CD8-positive, alpha-beta memory T cell (primary cell): ENCODE measurements around the gene KCNS3. TPM values are rescaled to one million over a fixed set of nuclear protein-coding genes. Genes with fewer than 3 reads are reported as not detected.

Experiments used
- CTCF ChIA-PET: fragments of 350-600 bp; sonication (Branson Sonifier 250); formaldehyde crosslinking; loops from one replicate; lab custom pipeline; 2021; ENCODE audit warnings: antibody characterized with exemption; lab: Charles Lee
- POLR2A ChIA-PET: fragments of 350-600 bp; sonication (Branson Sonifier 250); formaldehyde crosslinking; loops from one replicate; lab custom pipeline; 2021; ENCODE audit warnings: antibody characterized with exemption; lab: Charles Lee
- DNase-seq, 5 donors: peaks; one replicate each; pipeline versions ENCODE4 v3.0.0 to v3.0.0-alpha.2; 2020 to 2022; ENCODE audit warnings: mixed read lengths in 1 of 5
- H3K27ac ChIP-seq: one replicate; pipeline ENCODE4 v1.7.0; 2013; ENCODE audit warnings: low read depth, mild to moderate bottlenecking, low read length, moderate library complexity
- H3K27me3 ChIP-seq: 2 replicates; pipeline ENCODE4 v1.7.0; 2013; ENCODE audit warnings: low read length, mild to moderate bottlenecking; ENCODE audit not compliant: insufficient read depth, poor library complexity, severe bottlenecking
- H3K36me3 ChIP-seq: 2 replicates; pipeline ENCODE4 v1.7.0; 2013; ENCODE audit warnings: mild to moderate bottlenecking, low read length, moderate library complexity; ENCODE audit not compliant: insufficient read depth
- H3K4me1 ChIP-seq: 2 replicates; pipeline ENCODE4 v1.7.0; 2013; ENCODE audit warnings: mild to moderate bottlenecking, low read length, moderate library complexity; ENCODE audit not compliant: insufficient read depth
- H3K4me3 ChIP-seq: 2 replicates; pipeline ENCODE4 v1.7.0; 2013; ENCODE audit warnings: mild to moderate bottlenecking, low read length
- H3K9me3 ChIP-seq: 2 replicates; pipeline ENCODE4 v1.7.0; 2013; ENCODE audit warnings: mild to moderate bottlenecking, low read length
- H3K27ac Mint-ChIP-seq, 8 donors: one replicate each; pipeline ENCODE4 v1.8.0; 2020 to 2021; ENCODE audit warnings: mixed read lengths in 8 of 8, mild to moderate bottlenecking in 6 of 8, inconsistent platforms in 3 of 8, moderate library complexity in 3 of 8
- H3K27me3 Mint-ChIP-seq, 2 donors: one replicate each; pipeline ENCODE4 v1.8.0; 2020 to 2021; ENCODE audit warnings: mixed read lengths in 2 of 2, mild to moderate bottlenecking in 1 of 2, moderate library complexity in 1 of 2
- H3K36me3 Mint-ChIP-seq, 3 donors: one replicate each; pipeline ENCODE4 v1.8.0; 2020 to 2021; ENCODE audit warnings: mixed read lengths in 3 of 3, inconsistent platforms in 1 of 3, mild to moderate bottlenecking in 1 of 3
- H3K4me1 Mint-ChIP-seq, 3 donors: one replicate each; pipeline ENCODE4 v1.8.0; 2020 to 2021; ENCODE audit warnings: mixed read lengths in 3 of 3, inconsistent platforms in 1 of 3, mild to moderate bottlenecking in 1 of 3
- H3K4me3 Mint-ChIP-seq, 7 donors: one replicate each; pipeline ENCODE4 v1.8.0; 2020 to 2021; ENCODE audit warnings: mixed read lengths in 7 of 7, mild to moderate bottlenecking in 6 of 7, moderate library complexity in 4 of 7, inconsistent platforms in 2 of 7
- H3K9me3 Mint-ChIP-seq, 5 donors: one replicate each; pipeline ENCODE4 v1.8.0; 2020 to 2022; ENCODE audit warnings: mixed read lengths in 5 of 5, mild to moderate bottlenecking in 3 of 5, moderate library complexity in 2 of 5, inconsistent platforms in 1 of 5
- polyA plus RNA-seq: library from polyadenylated mRNA; unstranded; fragments of 300-500 nt; fragmentation: Illumina TruSeq; gene quantifications from one replicate; pipeline ENCODE4 v1.2.3, GENCODE V29; 2021
- total RNA-seq, 2 experiments: library from RNA; stranded (reverse); gene quantifications; one replicate each; pipeline ENCODE4 v1.2.3, GENCODE V29; 2021

KCNS3 gene
- total and polyA plus RNA-seq, 3 experiments from 2014 or later, result not detected

DNA sequence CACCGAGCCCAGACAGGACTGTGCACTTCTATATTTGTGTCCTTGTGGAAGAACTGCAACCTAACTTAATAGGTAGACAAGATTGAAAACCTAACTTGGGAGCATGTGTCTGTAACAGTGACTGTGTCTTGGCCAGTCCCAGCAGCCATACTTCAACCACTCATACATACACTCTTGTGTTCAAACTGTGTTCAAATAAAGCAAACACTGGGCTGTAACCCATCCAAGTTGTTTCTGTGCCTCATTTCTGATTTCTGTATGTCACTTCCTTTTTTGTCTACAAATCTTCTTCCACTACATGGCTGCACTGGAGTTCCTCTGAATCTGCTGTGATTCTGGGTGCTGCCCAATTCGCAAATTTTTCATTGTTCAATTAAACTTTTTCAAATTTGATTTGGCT, 31.2 kb upstream of the KCNS3 start:
- Histone ChIP-seq H3K4me1 (no peaks in the 10 kb centered on the region), H3K9me3 (no peaks in the 10 kb centered on the region), H3K27me3 (no peaks in the 10 kb centered on the region), H3K36me3 (no peaks in the 10 kb centered on the region), H3K4me3 (no peak overlapping the region), H3K27ac (no peak overlapping the region)
- POLR2A ChIA-PET, result no interaction called here
- Mint-ChIP-seq H3K27me3 (peaks cover 3 to 4% of the 10 kb centered on the region in 2 donors), H3K27ac (no peak overlapping the region), H3K4me1 (no peaks in the 10 kb centered on the region), H3K36me3 (no peaks in the 10 kb centered on the region), H3K9me3 (peaks cover 0 to 1% (median 0%) of the 10 kb centered on the region in 5 donors), H3K4me3 (no peak overlapping the region)
- CTCF ChIA-PET, result no interaction called here
- no peak for DNase-seq

DNA sequence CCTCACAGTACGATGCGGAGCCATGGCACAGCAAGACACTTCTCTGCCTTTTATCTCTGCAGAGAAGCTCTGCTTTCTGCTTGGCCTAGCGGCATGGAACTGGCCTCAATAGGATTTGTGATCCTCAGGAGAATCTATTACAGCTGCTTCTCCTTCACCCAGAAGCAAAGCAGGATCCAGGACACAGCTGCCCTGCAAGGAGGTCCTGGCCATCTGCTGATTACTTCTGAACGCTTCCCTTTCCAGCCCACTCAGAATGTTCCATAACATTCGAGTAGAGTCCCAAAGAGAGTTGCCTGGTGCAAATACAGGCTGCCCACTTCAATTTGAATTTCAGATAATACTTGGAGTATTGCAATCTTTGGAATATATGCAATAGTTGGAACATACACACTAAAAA, 29.2 kb upstream of the KCNS3 start:
- H3K36me3 Mint-ChIP-seq, result no peaks in the 10 kb centered on the region
- CTCF ChIA-PET, result no interaction called here
- Histone ChIP-seq H3K36me3 (no peaks in the 10 kb centered on the region), H3K27ac (no peak overlapping the region), H3K4me3 (no peak overlapping the region), H3K27me3 (no peaks in the 10 kb centered on the region), H3K4me1 (no peaks in the 10 kb centered on the region), H3K9me3 (no peaks in the 10 kb centered on the region)
- H3K9me3 Mint-ChIP-seq, result no peaks in the 10 kb centered on the region
- H3K4me1 Mint-ChIP-seq, result no peaks in the 10 kb centered on the region
- H3K4me3 Mint-ChIP-seq, result no peak overlapping the region
- H3K27me3 Mint-ChIP-seq, result peaks cover 1 to 6% of the 10 kb centered on the region in 2 donors
- POLR2A ChIA-PET, result no interaction called here
- H3K27ac Mint-ChIP-seq, result no peak overlapping the region
- no peak for DNase-seq

DNA sequence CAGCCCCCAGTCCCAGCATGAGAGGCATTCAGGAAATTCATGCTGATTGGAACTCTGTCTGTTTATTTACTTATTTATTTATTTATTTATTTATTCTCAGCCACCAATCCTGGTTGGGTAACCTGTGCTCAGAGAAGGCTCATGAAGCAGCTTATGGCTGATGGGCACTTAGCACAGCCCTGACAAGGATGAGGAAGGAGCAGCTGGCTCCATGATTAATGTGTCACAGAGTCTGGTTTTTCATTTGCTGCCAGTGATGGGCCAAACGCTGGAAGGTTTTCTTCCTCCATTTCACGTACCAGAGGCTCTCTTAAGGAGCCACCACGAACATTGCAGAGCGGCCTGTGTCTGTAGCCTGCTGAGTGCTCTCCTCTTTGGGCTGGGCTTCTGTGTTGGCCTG, 28.3 kb upstream of the KCNS3 start:
- H3K27ac ChIP-seq, result no peak overlapping the region
- H3K27me3 Mint-ChIP-seq, result peaks cover 1 to 12% of the 10 kb centered on the region in 2 donors
- no peaks in the 10 kb centered on the region for H3K36me3 Mint-ChIP-seq
- no peak overlapping the region for H3K27ac Mint-ChIP-seq
- ChIA-PET POLR2A (no interaction called here), CTCF (no interaction called here)
- H3K4me3 Mint-ChIP-seq, result no peak overlapping the region
- DNase-seq, result no peak
- no peaks in the 10 kb centered on the region for H3K27me3 ChIP-seq
- no peaks in the 10 kb centered on the region for H3K4me1 ChIP-seq
- no peak overlapping the region for H3K4me3 ChIP-seq
- no peaks in the 10 kb centered on the region for H3K9me3 Mint-ChIP-seq
- no peaks in the 10 kb centered on the region for H3K36me3 ChIP-seq
- no peaks in the 10 kb centered on the region for H3K4me1 Mint-ChIP-seq
- H3K9me3 ChIP-seq, result no peaks in the 10 kb centered on the region

DNA sequence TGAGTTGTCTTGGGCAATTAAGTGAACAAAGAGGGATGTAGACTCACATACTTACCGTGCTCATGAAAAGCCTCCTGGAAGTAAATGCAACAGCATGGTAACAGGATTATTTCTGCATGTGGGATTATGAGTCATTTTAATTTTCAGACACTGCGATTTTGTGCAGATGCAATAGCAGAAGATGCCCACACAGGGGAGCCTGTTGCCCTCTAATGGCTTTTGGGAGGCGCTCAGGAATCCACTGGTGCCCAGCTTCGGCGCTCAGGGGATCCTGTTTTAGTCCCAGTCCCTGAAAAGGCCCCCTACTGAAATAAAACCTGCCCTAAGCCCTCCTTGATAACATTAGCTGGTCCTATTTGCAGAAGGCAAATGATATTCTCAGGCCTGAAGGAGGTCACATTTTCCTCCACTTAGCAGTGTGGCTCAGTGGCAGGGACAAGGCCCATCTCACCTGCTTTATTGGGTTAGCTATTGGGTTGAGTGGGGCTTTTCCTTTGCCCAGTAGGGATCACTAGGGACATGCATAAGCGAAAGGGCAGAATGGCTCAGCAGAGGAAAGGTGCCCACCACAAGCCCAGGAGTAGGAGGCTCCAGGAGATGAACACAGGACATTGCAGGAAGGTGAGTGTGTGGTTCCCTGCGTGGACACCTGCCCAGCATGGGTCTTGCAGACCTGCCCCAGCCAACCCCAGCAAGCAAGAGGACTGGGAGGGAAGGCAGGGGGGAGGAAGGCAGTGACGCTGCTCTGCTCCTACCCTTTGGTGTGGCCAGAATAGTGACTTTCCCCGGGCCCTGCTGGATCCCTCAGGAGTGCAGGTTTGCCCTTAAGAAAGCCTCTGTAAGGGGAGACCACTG, 26.5 kb upstream of the KCNS3 start:
- Histone ChIP-seq H3K4me1 (no peaks in the 10 kb centered on the region), H3K27me3 (no peaks in the 10 kb centered on the region), H3K36me3 (no peaks in the 10 kb centered on the region), H3K27ac (no peak overlapping the region), H3K9me3 (no peaks in the 10 kb centered on the region), H3K4me3 (no peak overlapping the region)
- no peak for DNase-seq
- no peak overlapping the region for H3K27ac Mint-ChIP-seq
- CTCF ChIA-PET, result no interaction called here
- POLR2A ChIA-PET, result no interaction called here
- H3K9me3 Mint-ChIP-seq, result peaks cover 0 to 3% (median 0%) of the 10 kb centered on the region in 5 donors
- H3K4me3 Mint-ChIP-seq, result no peak overlapping the region
- no peaks in the 10 kb centered on the region for H3K4me1 Mint-ChIP-seq
- peaks cover 4 to 21% of the 10 kb centered on the region in 2 donors for H3K27me3 Mint-ChIP-seq
- H3K36me3 Mint-ChIP-seq, result no peaks in the 10 kb centered on the region

DNA sequence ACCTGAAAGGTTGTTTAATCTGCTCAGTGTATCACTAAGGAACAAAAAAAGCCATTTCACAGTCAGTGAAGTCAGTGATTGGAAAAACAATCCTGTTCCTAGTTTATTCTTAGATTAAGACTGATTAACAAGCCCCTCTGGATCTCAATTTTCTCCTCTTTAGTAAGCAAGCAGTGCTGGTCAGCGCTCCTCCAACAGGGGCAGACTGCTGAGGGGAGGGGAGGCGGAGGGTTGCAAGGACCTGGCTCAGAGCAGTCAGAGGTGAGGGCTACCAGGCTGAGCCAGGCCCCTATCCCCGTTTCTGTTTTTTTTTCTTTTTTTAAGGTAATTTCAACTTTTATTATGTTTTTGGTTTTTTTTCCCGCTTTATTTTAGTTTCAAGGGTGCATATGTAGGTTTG, 24.7 kb upstream of the KCNS3 start:
- no peak for DNase-seq
- Histone ChIP-seq H3K36me3 (no peaks in the 10 kb centered on the region), H3K4me3 (no peak overlapping the region), H3K9me3 (no peaks in the 10 kb centered on the region), H3K27ac (no peak overlapping the region), H3K27me3 (no peaks in the 10 kb centered on the region), H3K4me1 (no peaks in the 10 kb centered on the region)
- ChIA-PET POLR2A (no interaction called here), CTCF (no interaction called here)
- Mint-ChIP-seq H3K27me3 (peaks cover 12 to 29% of the 10 kb centered on the region in 2 donors), H3K36me3 (no peaks in the 10 kb centered on the region), H3K27ac (no peak overlapping the region), H3K9me3 (peaks cover 0 to 3% (median 0%) of the 10 kb centered on the region in 5 donors), H3K4me3 (no peak overlapping the region), H3K4me1 (no peaks in the 10 kb centered on the region)

DNA sequence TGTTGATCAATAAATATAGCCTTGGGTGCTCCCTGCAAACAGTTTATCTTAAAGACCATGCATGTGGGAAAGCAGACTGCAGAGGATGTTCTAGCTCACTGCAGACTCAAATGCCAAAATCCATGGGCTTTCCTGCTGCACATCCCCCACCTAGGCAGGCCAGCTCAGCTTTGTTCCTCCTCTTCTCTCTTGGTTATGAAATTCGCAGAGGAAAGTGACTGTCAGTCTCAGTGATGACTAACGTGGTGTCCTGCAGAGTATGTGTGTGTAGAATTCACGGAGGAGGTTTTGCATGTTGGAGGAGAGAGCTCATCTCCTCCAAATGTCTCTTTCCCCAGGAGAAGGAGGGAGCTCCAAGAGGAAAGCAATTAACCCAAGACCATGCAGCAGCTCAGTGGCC, 21.4 kb upstream of the KCNS3 start:
- H3K4me3 ChIP-seq, result no peak overlapping the region
- ChIA-PET POLR2A (no interaction called here), CTCF (no interaction called here)
- Mint-ChIP-seq H3K9me3 (peaks cover 0 to 3% (median 0%) of the 10 kb centered on the region in 5 donors), H3K27ac (no peak overlapping the region), H3K4me1 (no peaks in the 10 kb centered on the region), H3K27me3 (peaks cover 13 to 45% of the 10 kb centered on the region in 2 donors), H3K4me3 (no peak overlapping the region), H3K36me3 (no peaks in the 10 kb centered on the region)
- no peaks in the 10 kb centered on the region for H3K27me3 ChIP-seq
- no peak for DNase-seq
- H3K36me3 ChIP-seq, result no peaks in the 10 kb centered on the region
- no peaks in the 10 kb centered on the region for H3K4me1 ChIP-seq
- no peaks in the 10 kb centered on the region for H3K9me3 ChIP-seq
- no peak overlapping the region for H3K27ac ChIP-seq

DNA sequence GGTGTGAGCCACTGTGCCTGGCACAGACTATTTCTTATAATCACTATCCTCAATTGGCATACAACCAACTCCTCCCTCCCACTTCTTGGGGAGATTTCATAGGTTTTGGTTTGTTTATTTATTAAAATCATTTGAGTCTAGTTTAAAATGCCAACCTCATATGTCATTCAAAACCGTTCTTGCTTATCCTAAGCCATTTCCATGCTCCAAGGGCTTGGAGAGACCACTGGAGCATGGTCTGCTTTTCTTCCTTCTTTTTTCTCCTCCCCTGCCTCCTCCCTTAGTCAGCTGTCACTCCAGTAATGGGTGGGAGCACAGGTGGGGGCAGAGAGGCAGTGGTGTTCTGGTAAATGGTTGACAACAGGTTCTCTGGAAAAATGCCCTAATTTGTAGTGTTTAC, 20.4 kb upstream of the KCNS3 start:
- Histone ChIP-seq H3K27ac (no peak overlapping the region), H3K36me3 (no peaks in the 10 kb centered on the region), H3K27me3 (no peaks in the 10 kb centered on the region), H3K4me1 (no peaks in the 10 kb centered on the region), H3K9me3 (no peaks in the 10 kb centered on the region), H3K4me3 (no peak overlapping the region)
- no peak for DNase-seq
- H3K4me3 Mint-ChIP-seq, result no peak overlapping the region
- peaks cover 0 to 3% (median 0%) of the 10 kb centered on the region in 5 donors for H3K9me3 Mint-ChIP-seq
- H3K27me3 Mint-ChIP-seq, result peaks cover 13 to 51% of the 10 kb centered on the region in 2 donors
- no peak overlapping the region for H3K27ac Mint-ChIP-seq
- H3K4me1 Mint-ChIP-seq, result no peaks in the 10 kb centered on the region
- ChIA-PET CTCF (no interaction called here), POLR2A (no interaction called here)
- H3K36me3 Mint-ChIP-seq, result no peaks in the 10 kb centered on the region

DNA sequence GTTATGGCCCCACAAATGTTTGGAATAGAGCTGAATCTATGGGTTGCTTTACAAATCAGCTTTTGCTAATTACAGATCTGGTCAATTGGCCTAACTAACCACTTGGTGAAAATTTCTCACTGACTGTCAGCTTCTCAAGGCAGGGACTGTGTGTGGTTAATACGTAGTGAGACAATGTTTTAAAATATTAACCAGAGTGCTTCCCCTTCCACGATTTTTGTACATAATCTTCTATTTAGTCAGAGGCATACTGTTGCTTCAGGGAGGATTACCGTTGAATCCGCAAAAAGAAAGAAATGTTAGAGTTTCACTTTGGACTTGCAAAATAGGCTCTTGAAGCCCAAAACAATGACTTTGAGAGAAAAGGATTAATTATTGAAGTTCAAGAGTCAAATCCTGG, 14.9 kb upstream of the KCNS3 start:
- H3K4me1 ChIP-seq, result no peaks in the 10 kb centered on the region
- POLR2A ChIA-PET, result no interaction called here
- H3K4me3 ChIP-seq, result no peak overlapping the region
- H3K27ac Mint-ChIP-seq, result no peak overlapping the region
- CTCF ChIA-PET, result no interaction called here
- H3K9me3 ChIP-seq, result no peaks in the 10 kb centered on the region
- H3K4me3 Mint-ChIP-seq, result no peak overlapping the region
- no peaks in the 10 kb centered on the region for H3K27me3 ChIP-seq
- H3K27ac ChIP-seq, result no peak overlapping the region
- no peaks in the 10 kb centered on the region for H3K9me3 Mint-ChIP-seq
- H3K36me3 ChIP-seq, result no peaks in the 10 kb centered on the region
- H3K36me3 Mint-ChIP-seq, result no peaks in the 10 kb centered on the region
- DNase-seq, result no peak
- H3K27me3 Mint-ChIP-seq, result peaks cover 6 to 39% of the 10 kb centered on the region in 2 donors
- H3K4me1 Mint-ChIP-seq, result no peaks in the 10 kb centered on the region
